ENCODE data around the gene CCDC9.

Gene CCDC9

DNA sequence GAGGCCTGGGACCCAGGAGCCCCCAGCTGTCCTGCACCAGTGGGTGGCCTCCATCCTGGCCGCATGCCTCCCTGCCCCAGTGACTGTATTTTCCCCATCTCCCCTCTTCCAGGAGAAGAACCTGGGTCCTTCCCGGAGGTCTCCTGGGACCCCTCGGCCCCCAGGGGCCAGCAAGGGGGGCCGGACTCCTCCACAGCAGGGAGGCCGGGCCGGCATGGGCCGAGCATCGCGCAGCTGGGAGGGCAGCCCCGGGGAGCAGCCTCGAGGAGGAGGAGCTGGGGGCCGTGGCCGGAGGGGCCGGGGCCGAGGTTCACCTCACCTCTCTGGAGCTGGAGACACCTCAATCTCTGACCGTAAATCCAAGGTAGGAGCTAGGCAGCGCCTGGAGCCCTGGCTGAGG lies 4.2 kb downstream of the CCDC9 start:
- TF ChIP-seq, protein P1, sequence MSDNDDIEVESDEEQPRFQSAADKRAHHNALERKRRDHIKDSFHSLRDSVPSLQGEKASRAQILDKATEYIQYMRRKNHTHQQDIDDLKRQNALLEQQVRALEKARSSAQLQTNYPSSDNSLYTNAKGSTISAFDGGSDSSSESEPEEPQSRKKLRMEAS (IDR thresholded peaks at IDR 0.05), result no peak
- TF ChIP-seq TAF1 (IDR thresholded peaks at IDR 0.05; ENCODE audit: low read depth) (no peak), ZBTB7A (IDR thresholded peaks at IDR 0.05; ENCODE audit: low read depth) (no peak), CREB1 (IDR thresholded peaks at IDR 0.05; ENCODE audit: low read depth) (no peak), REST (IDR thresholded peaks at IDR 0.05; ENCODE audit: low read depth) (no peak), EP300 (IDR thresholded peaks at IDR 0.05; ENCODE audit: borderline replicate concordance) (no peak), RAD21 (IDR thresholded peaks at IDR 0.05; ENCODE audit: low read depth) (no peak), CEBPB (IDR thresholded peaks at IDR 0.05) (no peak), EGR1 (IDR thresholded peaks at IDR 0.05) (no peak), FOXM1 (IDR thresholded peaks at IDR 0.05; ENCODE audit: borderline replicate concordance, low read depth) (no peak), TEAD4 (IDR thresholded peaks at IDR 0.05) (no peak), NFIC (IDR thresholded peaks at IDR 0.05) (no peak), YY1 (IDR thresholded peaks at IDR 0.05; ENCODE audit: low read depth) (no peak), TCF12 (IDR thresholded peaks at IDR 0.05; ENCODE audit: low read depth) (no peak)
- TF ChIP-seq, protein P2, sequence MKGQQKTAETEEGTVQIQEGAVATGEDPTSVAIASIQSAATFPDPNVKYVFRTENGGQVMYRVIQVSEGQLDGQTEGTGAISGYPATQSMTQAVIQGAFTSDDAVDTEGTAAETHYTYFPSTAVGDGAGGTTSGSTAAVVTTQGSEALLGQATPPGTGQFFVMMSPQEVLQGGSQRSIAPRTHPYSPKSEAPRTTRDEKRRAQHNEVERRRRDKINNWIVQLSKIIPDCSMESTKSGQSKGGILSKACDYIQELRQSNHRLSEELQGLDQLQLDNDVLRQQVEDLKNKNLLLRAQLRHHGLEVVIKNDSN (IDR thresholded peaks at IDR 0.05), result no peak

- TF ChIP-seq EGR1 (IDR thresholded peaks at IDR 0.05), result no peak
- TF ChIP-seq TCF12 (IDR thresholded peaks at IDR 0.05; ENCODE audit: low read depth), result no peak
- TF ChIP-seq TEAD4 (IDR thresholded peaks at IDR 0.05), result no peak
- TF ChIP-seq EP300 (IDR thresholded peaks at IDR 0.05; ENCODE audit: borderline replicate concordance), result no peak
- no peak for TF ChIP-seq CEBPB (IDR thresholded peaks at IDR 0.05)
- no peak for TF ChIP-seq FOXM1 (IDR thresholded peaks at IDR 0.05; ENCODE audit: borderline replicate concordance, low read depth)
- no peak for TF ChIP-seq TAF1 (IDR thresholded peaks at IDR 0.05; ENCODE audit: low read depth)
- no peak for TF ChIP-seq YY1 (IDR thresholded peaks at IDR 0.05; ENCODE audit: low read depth)
Observed at GRCh38 chr19:47264629-47265028, 8.3 kb downstream of the CCDC9 start.

GRCh38 chr19:47266401-47266941 lies 10.1 kb downstream of the CCDC9 start:
- TF ChIP-seq CREB1 (IDR thresholded peaks at IDR 0.05; ENCODE audit: low read depth) (no peak), YY1 (IDR thresholded peaks at IDR 0.05; ENCODE audit: low read depth) (no peak), REST (IDR thresholded peaks at IDR 0.05; ENCODE audit: low read depth) (no peak), FOXM1 (IDR thresholded peaks at IDR 0.05; ENCODE audit: borderline replicate concordance, low read depth) (no peak), TAF1 (IDR thresholded peaks at IDR 0.05; ENCODE audit: low read depth) (no peak), EGR1 (IDR thresholded peaks at IDR 0.05) (no peak), EP300 (IDR thresholded peaks at IDR 0.05; ENCODE audit: borderline replicate concordance) (no peak), NFIC (IDR thresholded peaks at IDR 0.05) (no peak), TEAD4 (IDR thresholded peaks at IDR 0.05) (no peak), TCF12 (IDR thresholded peaks at IDR 0.05; ENCODE audit: low read depth) (no peak), RAD21 (IDR thresholded peaks at IDR 0.05; ENCODE audit: low read depth) (no peak)
- TF ChIP-seq, protein P2 (IDR thresholded peaks at IDR 0.05), result no peak
- TF ChIP-seq, protein P1 (IDR thresholded peaks at IDR 0.05), result no peak

DNA sequence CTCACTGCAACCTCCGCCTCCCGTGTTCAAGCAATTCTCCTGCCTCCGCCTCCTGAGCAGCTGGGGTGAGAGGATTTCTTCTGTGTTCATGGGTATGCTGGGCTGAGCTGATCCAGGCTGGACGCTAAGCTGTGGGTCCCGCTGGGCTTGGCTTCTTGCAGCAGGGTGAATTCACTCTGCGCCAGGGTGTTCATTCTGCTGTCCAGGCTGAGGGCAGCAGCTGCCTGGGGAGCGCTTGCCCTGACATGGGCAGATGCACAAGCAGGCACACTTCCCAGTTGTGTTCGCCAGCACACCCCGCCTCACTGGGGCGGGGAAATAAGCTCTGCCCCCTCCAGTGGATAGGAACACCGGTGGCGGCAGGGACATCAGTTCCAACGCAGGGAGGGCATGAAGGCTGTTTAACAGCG lies 11.0 kb downstream of the CCDC9 start:
- TF ChIP-seq FOXM1 (IDR thresholded peaks at IDR 0.05; ENCODE audit: borderline replicate concordance, low read depth) (no peak), TCF12 (IDR thresholded peaks at IDR 0.05; ENCODE audit: low read depth) (no peak), ZBTB7A (IDR thresholded peaks at IDR 0.05; ENCODE audit: low read depth) (no peak), EP300 (IDR thresholded peaks at IDR 0.05; ENCODE audit: borderline replicate concordance) (no peak), EGR1 (IDR thresholded peaks at IDR 0.05) (no peak), NFIC (IDR thresholded peaks at IDR 0.05) (no peak), REST (IDR thresholded peaks at IDR 0.05; ENCODE audit: low read depth) (no peak), TAF1 (IDR thresholded peaks at IDR 0.05; ENCODE audit: low read depth) (no peak), YY1 (IDR thresholded peaks at IDR 0.05; ENCODE audit: low read depth) (no peak), CREB1 (IDR thresholded peaks at IDR 0.05; ENCODE audit: low read depth) (no peak)
- TF ChIP-seq, protein P2 (IDR thresholded peaks at IDR 0.05), result no peak
- TF ChIP-seq, protein P1 (IDR thresholded peaks at IDR 0.05), result no peak
